Esophagus squamous epithelium (tissue), 4 donors: ENCODE data around the gene ADGRG7.

Experiments used
- CTCF ChIP-seq, 6 experiments: fragments of 450-650 bp in 4 of 6; fragments of 200-600 bp in 2 of 6; sonication (generic) in 2 of 6; IDR thresholded peaks; one replicate each; pipeline ENCODE4 v1.5.1; 2016 to 2019; ENCODE audit warnings: antibody characterized with exemption in 6 of 6, mild to moderate bottlenecking in 4 of 6, moderate library complexity in 4 of 6
- POLR2A ChIP-seq, 4 donors: fragments of 450-650 bp; IDR thresholded peaks; one replicate each; pipeline ENCODE4 v1.6.1; 2017; ENCODE audit warnings: antibody characterized with exemption in 4 of 4, mild to moderate bottlenecking in 4 of 4, moderate library complexity in 3 of 4

DNA sequence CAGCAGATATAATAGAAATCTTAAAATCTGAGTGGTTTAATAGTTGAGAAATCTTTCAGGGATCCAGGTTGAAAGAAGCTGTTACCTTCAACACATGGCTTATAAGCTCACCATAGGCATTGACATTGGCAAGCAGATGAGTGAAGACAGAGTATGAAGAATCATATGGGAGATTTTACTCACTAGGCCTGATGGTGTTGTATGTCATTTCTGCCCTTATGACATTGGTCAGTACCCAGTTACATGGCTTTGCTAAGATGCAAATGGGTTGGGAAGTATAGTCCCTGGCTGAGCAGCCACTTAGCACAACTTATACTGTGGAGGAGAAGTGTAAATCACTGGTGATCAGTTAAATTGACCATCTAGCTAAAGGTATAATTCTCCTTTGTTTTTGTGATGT lies 105.8 kb downstream of the ADGRG7 start:
- TF ChIP-seq CTCF (IDR thresholded peaks at IDR 0.05) (no peak), POLR2A (IDR thresholded peaks at IDR 0.05) (no peak)
